OCI-LY1 (cell line): ENCODE results near the gene RNGTT.

Source experiments
- EZH2 ChIP-seq: fragments of 200-600 bp; sonication (generic), shearing (Covaris generic); IDR thresholded peaks from 2 replicates; pipeline ENCODE4 v1.8.0; 2017; ENCODE audit warnings: borderline replicate concordance, mixed run types, mild to moderate bottlenecking, antibody characterized with exemption, low read length, moderate library complexity, mixed read lengths
- TF ChIP-seq, protein P1 (sequence below): fragments of 200-600 bp; sonication (generic), shearing (Covaris generic); IDR thresholded peaks from 2 replicates; pipeline ENCODE4 v1.5.1; 2017; ENCODE audit warnings: mild to moderate bottlenecking, antibody characterized with exemption, low read length, moderate library complexity, mixed read lengths

GRCh38 chr6:88750936-88751335, 212.5 kb downstream of the RNGTT start:
- TF ChIP-seq EZH2 = no peak
- TF ChIP-seq, protein P1, sequence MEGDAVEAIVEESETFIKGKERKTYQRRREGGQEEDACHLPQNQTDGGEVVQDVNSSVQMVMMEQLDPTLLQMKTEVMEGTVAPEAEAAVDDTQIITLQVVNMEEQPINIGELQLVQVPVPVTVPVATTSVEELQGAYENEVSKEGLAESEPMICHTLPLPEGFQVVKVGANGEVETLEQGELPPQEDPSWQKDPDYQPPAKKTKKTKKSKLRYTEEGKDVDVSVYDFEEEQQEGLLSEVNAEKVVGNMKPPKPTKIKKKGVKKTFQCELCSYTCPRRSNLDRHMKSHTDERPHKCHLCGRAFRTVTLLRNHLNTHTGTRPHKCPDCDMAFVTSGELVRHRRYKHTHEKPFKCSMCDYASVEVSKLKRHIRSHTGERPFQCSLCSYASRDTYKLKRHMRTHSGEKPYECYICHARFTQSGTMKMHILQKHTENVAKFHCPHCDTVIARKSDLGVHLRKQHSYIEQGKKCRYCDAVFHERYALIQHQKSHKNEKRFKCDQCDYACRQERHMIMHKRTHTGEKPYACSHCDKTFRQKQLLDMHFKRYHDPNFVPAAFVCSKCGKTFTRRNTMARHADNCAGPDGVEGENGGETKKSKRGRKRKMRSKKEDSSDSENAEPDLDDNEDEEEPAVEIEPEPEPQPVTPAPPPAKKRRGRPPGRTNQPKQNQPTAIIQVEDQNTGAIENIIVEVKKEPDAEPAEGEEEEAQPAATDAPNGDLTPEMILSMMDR = no peak
